ENCODE results near the gene NUBP2. TPM values are rescaled to one million over a fixed set of nuclear protein-coding genes. Genes with fewer than 3 reads are reported as not detected.

NUBP2 gene
- 76.4 to 89.2 TPM (median 77.6 TPM) in 3 replicates for total RNA-seq (2021)
- percentile 67 among the genes with signal in this experiment for Bru-seq, nascent RNA
- long read RNA-seq, experiment 1, transcript NUBP2-215 (6 exons, 1,173 nt), result minor isoform, 40 of 242 reads
- long read RNA-seq, experiment 1, transcript NUBP2-201 (7 exons, 1,413 nt), result major isoform, 149 of 242 reads
- long read RNA-seq, experiment 1, partial matches to known transcripts, result 18 of 242 reads
- long read RNA-seq, experiment 1, other reads (novel, unspliced or antisense), result 25 of 242 reads
- long read RNA-seq, experiment 2, transcript NUBP2-215 (6 exons, 1,173 nt), result minor isoform, 23 of 123 reads
- long read RNA-seq, experiment 2, transcript NUBP2-201 (7 exons, 1,413 nt), result major isoform, 52 of 123 reads
- long read RNA-seq, experiment 2, partial matches to known transcripts, result 28 of 123 reads
- long read RNA-seq, experiment 2, other reads (novel, unspliced or antisense), result 18 of 123 reads
- long read RNA-seq, experiment 3, transcript NUBP2-215 (6 exons, 1,173 nt), result minor isoform, 40 of 206 reads
- long read RNA-seq, experiment 3, transcript NUBP2-201 (7 exons, 1,413 nt), result major isoform, 135 of 206 reads
- long read RNA-seq, experiment 3, partial matches to known transcripts, result 10 of 206 reads
- long read RNA-seq, experiment 3, other reads (novel, unspliced or antisense), result 18 of 206 reads

GRCh38 chr16:1782408-1783264, at the start of gene NUBP2, which contains the start of gene SPSB3:
TSS of gene NUBP2 (plus strand) at chr16:1782960. CDS start at chr16:1783021, 61 bp downstream.
TSS of gene SPSB3 (minus strand) at chr16:1782571. CDS start at chr16:1781483, 1,088 bp downstream.
- no peaks in the 10 kb centered on the region for H3K27me3 Mint-ChIP-seq (ENCODE audit: low read depth)
- H3K9me3 Mint-ChIP-seq, result no peaks in the 10 kb centered on the region
- H3K36me3 Mint-ChIP-seq, result no peaks in the 10 kb centered on the region
- H3K4me1 Mint-ChIP-seq, result peaks cover 7% of the 10 kb centered on the region
- H3K4me3 Mint-ChIP-seq, result peak within 1 kb of the TSS; percentile 93
- POLR2A ChIA-PET, result interaction anchor here (0.6 to 1.5 kb wide), 10 partner anchors 9 to 373 kb away, joined by 3 to 18 read pairs (median 4); partner anchors contain the start of genes EME2, IGFALS, MAPK8IP3 and MRPS34
- ATAC-seq (peak; percentile 87), DNase-seq (ENCODE audit: low spot score) (peak; percentile 99)
- CTCF ChIA-PET, result interaction anchor here (0.6 to 2.1 kb wide), 31 partner anchors 9 to 1042 kb away, joined by 3 to 37 read pairs (median 4); partner anchors contain the start of genes CIAO3, EME2, FAHD1 and GFER
- H3K27ac Mint-ChIP-seq, result peak within 1 kb of the TSS; percentile 83
- TF ChIP-seq, protein P1, sequence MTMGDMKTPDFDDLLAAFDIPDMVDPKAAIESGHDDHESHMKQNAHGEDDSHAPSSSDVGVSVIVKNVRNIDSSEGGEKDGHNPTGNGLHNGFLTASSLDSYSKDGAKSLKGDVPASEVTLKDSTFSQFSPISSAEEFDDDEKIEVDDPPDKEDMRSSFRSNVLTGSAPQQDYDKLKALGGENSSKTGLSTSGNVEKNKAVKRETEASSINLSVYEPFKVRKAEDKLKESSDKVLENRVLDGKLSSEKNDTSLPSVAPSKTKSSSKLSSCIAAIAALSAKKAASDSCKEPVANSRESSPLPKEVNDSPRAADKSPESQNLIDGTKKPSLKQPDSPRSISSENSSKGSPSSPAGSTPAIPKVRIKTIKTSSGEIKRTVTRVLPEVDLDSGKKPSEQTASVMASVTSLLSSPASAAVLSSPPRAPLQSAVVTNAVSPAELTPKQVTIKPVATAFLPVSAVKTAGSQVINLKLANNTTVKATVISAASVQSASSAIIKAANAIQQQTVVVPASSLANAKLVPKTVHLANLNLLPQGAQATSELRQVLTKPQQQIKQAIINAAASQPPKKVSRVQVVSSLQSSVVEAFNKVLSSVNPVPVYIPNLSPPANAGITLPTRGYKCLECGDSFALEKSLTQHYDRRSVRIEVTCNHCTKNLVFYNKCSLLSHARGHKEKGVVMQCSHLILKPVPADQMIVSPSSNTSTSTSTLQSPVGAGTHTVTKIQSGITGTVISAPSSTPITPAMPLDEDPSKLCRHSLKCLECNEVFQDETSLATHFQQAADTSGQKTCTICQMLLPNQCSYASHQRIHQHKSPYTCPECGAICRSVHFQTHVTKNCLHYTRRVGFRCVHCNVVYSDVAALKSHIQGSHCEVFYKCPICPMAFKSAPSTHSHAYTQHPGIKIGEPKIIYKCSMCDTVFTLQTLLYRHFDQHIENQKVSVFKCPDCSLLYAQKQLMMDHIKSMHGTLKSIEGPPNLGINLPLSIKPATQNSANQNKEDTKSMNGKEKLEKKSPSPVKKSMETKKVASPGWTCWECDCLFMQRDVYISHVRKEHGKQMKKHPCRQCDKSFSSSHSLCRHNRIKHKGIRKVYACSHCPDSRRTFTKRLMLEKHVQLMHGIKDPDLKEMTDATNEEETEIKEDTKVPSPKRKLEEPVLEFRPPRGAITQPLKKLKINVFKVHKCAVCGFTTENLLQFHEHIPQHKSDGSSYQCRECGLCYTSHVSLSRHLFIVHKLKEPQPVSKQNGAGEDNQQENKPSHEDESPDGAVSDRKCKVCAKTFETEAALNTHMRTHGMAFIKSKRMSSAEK (CRISPR knock-in tag; IDR thresholded peaks at IDR 0.05; ENCODE audit: borderline replicate concordance), result no peak
- TF ChIP-seq ZNF121 (CRISPR knock-in tag; IDR thresholded peaks at IDR 0.05) (no peak), SP1 (CRISPR knock-in tag; conservative IDR thresholded peaks at IDR 0.05) (peak; percentile 96), CREM (CRISPR knock-in tag; IDR thresholded peaks at IDR 0.05) (peak; percentile 96), GTF2I (CRISPR knock-in tag; conservative IDR thresholded peaks at IDR 0.05) (no peak), RELA (CRISPR knock-in tag; IDR thresholded peaks at IDR 0.05; ENCODE audit: borderline replicate concordance) (no peak), MAX (CRISPR knock-in tag; IDR thresholded peaks at IDR 0.05) (0 out of 2 replicates have a peak, but pooled peaks have one; percentile 55), ESRRA (CRISPR knock-in tag; IDR thresholded peaks at IDR 0.05; ENCODE audit: borderline replicate concordance) (0 out of 2 replicates have a peak, but pooled peaks have one; percentile 34), ZMAT4 (CRISPR knock-in tag; IDR thresholded peaks at IDR 0.05) (no peak), GABPB1 (CRISPR knock-in tag; IDR thresholded peaks at IDR 0.05) (peak; percentile 59; the same call in 1 of the 2 replicates), ATF6 (CRISPR knock-in tag; IDR thresholded peaks at IDR 0.05) (no peak), OVOL2 (CRISPR knock-in tag; IDR thresholded peaks at IDR 0.05; ENCODE audit: borderline replicate concordance) (no peak), ETV6 (CRISPR knock-in tag; IDR thresholded peaks at IDR 0.05) (peak; percentile 36; the same call in 1 of the 2 replicates), NFYB (CRISPR knock-in tag; conservative IDR thresholded peaks at IDR 0.05; ENCODE audit: low read depth) (peak; percentile 100), FOXK1 (CRISPR knock-in tag; IDR thresholded peaks at IDR 0.05) (peak; percentile 97), TEAD1 (CRISPR knock-in tag; IDR thresholded peaks at IDR 0.05) (no peak)
- TF ChIP-seq, protein P2, sequence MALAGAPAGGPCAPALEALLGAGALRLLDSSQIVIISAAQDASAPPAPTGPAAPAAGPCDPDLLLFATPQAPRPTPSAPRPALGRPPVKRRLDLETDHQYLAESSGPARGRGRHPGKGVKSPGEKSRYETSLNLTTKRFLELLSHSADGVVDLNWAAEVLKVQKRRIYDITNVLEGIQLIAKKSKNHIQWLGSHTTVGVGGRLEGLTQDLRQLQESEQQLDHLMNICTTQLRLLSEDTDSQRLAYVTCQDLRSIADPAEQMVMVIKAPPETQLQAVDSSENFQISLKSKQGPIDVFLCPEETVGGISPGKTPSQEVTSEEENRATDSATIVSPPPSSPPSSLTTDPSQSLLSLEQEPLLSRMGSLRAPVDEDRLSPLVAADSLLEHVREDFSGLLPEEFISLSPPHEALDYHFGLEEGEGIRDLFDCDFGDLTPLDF (CRISPR knock-in tag; IDR thresholded peaks at IDR 0.05), result no peak
- TF ChIP-seq, protein P3, sequence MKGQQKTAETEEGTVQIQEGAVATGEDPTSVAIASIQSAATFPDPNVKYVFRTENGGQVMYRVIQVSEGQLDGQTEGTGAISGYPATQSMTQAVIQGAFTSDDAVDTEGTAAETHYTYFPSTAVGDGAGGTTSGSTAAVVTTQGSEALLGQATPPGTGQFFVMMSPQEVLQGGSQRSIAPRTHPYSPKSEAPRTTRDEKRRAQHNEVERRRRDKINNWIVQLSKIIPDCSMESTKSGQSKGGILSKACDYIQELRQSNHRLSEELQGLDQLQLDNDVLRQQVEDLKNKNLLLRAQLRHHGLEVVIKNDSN (CRISPR knock-in tag; IDR thresholded peaks at IDR 0.05), result no peak
- TF ChIP-seq, protein P4, sequence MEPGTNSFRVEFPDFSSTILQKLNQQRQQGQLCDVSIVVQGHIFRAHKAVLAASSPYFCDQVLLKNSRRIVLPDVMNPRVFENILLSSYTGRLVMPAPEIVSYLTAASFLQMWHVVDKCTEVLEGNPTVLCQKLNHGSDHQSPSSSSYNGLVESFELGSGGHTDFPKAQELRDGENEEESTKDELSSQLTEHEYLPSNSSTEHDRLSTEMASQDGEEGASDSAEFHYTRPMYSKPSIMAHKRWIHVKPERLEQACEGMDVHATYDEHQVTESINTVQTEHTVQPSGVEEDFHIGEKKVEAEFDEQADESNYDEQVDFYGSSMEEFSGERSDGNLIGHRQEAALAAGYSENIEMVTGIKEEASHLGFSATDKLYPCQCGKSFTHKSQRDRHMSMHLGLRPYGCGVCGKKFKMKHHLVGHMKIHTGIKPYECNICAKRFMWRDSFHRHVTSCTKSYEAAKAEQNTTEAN (CRISPR knock-in tag; IDR thresholded peaks at IDR 0.05), result no peak
- TF ChIP-seq, protein P5, sequence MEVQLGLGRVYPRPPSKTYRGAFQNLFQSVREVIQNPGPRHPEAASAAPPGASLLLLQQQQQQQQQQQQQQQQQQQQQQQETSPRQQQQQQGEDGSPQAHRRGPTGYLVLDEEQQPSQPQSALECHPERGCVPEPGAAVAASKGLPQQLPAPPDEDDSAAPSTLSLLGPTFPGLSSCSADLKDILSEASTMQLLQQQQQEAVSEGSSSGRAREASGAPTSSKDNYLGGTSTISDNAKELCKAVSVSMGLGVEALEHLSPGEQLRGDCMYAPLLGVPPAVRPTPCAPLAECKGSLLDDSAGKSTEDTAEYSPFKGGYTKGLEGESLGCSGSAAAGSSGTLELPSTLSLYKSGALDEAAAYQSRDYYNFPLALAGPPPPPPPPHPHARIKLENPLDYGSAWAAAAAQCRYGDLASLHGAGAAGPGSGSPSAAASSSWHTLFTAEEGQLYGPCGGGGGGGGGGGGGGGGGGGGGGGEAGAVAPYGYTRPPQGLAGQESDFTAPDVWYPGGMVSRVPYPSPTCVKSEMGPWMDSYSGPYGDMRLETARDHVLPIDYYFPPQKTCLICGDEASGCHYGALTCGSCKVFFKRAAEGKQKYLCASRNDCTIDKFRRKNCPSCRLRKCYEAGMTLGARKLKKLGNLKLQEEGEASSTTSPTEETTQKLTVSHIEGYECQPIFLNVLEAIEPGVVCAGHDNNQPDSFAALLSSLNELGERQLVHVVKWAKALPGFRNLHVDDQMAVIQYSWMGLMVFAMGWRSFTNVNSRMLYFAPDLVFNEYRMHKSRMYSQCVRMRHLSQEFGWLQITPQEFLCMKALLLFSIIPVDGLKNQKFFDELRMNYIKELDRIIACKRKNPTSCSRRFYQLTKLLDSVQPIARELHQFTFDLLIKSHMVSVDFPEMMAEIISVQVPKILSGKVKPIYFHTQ (CRISPR knock-in tag; IDR thresholded peaks at IDR 0.05), result no peak
